Measurements from ENCODE around the gene NTN4.

Gene NTN4

DNA sequence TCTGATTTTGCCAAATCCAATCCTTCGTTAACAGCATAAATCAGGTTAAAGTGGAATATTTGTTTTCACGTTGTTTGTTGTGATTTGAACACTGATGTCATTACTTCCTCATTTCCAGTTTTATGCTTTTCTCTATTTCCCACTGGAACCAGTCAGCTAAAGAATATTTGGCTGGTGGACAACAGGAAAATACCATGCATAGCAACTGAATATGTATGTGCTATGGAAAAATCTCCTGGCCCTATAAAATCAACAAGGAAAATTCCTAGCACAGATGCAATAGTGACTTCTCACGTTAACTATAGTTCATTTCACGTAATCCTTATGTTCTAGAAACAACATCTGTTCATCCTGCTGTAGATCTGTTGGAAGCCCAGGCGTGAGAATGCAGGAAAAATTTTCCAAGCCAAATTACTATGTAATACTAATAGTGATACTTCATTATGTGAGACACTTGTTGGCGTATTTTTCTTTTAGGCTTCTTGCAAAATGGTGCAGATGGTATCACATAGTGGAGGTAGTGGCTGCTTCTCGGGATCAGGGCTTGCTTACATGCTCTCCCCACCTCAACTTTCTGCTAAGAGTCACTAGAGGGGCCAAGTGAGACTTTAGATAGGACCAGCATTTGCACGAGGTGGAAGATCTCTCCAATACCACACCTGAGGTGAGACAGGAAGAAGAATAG is 153.0 kb downstream of the NTN4 start:
- WGBS, 2 experiments (ENCODE audit: insufficient coverage in 2 of 2), result 71 to 100% methylated on average over 1 to 2 of the region's 8 CpGs
- Histone ChIP-seq H3K27ac (ENCODE audit: low read depth, low read length, severe bottlenecking) (no peak overlapping the region), H3K9me3 (ENCODE audit: control insufficient read depth, low read length) (no peaks in the 10 kb centered on the region), H3K4me1 (ENCODE audit: control insufficient read depth, insufficient read depth, low read length, poor library complexity, severe bottlenecking) (no peaks in the 10 kb centered on the region), H3K36me3 (ENCODE audit: control insufficient read depth, insufficient read depth, low read length) (no peaks in the 10 kb centered on the region), H3K4me3 (ENCODE audit: extremely low read depth, insufficient read depth, low read length, poor library complexity, severe bottlenecking) (no peak overlapping the region)

DNA sequence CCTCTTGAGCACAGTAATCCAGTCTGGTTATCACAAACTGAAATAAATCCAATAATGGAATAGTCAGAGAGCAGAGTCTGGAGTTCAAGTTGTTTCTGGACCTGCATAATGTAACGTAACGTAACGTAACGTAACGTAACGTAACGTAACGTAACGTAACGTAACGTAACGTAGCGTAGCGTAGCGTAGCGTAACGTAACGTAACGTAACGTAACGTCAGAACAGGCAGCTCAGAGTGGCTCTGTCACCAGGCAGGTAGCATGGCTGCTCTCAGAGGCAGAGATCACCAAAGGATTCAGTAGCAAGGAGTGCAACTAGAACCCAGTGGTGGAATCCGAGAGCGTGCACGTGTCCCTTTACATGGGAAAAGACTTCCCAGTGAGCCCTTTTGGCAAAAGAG is 153.6 kb downstream of the NTN4 start:
- Histone ChIP-seq H3K4me1 (ENCODE audit: control insufficient read depth, insufficient read depth, low read length, poor library complexity, severe bottlenecking) (no peaks in the 10 kb centered on the region), H3K9me3 (ENCODE audit: control insufficient read depth, low read length) (no peaks in the 10 kb centered on the region), H3K4me3 (ENCODE audit: extremely low read depth, insufficient read depth, low read length, poor library complexity, severe bottlenecking) (no peak overlapping the region), H3K36me3 (ENCODE audit: control insufficient read depth, insufficient read depth, low read length) (no peaks in the 10 kb centered on the region), H3K27ac (ENCODE audit: low read depth, low read length, severe bottlenecking) (no peak overlapping the region)
- WGBS, 2 experiments (ENCODE audit: insufficient coverage in 2 of 2), result 94 to 96% methylated on average over 22 to 24 of the region's 24 CpGs

DNA sequence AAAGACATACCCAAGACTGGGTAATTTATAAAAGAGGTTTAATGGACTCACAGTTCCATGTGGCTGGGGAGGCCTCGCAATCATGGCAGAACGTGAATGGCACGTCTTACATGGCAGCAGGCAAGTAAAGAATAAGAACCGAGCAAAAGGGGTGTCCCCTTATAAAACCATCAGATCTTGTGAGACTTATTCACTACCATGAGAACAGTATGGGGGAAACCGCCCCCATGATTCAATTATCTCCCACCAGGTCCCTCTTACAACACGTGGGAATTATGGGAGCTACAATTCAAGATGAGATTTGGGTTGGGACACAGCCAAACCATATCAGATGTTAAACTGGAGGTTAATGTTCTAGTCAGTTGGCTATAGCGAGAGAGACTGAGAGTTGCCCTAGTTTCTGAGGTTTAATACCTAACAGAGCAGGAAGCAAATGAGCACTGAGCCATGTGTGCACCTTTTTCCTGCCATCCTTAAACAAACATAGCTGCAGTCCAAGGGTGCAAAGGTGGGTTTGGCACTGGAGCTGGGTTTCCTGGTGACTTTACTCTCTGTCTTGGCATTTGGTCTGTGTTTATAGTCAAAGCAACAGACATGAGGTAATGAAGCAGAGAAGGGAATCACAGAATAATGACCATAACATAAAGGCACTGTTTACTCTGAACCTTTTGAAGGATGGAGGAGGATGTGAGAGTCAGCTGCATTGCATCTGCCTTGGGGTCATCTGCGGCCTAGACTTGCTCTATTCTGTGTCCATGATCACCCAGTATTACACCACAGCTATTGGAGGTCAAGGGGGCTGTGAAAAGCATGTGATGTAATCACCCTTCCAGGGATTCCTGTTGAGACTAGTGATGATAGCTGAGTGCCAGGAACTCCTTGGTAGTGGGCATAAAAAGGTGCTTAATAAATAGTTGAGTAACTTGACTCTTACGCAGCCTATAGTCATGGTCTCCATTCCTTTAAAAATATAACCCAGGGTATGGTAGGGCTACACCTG is 155.6 kb downstream of the NTN4 start:
- Histone ChIP-seq H3K9me3 (ENCODE audit: control insufficient read depth, low read length) (no peaks in the 10 kb centered on the region), H3K27ac (ENCODE audit: low read depth, low read length, severe bottlenecking) (no peak overlapping the region), H3K4me3 (ENCODE audit: extremely low read depth, insufficient read depth, low read length, poor library complexity, severe bottlenecking) (no peak overlapping the region), H3K36me3 (ENCODE audit: control insufficient read depth, insufficient read depth, low read length) (no peaks in the 10 kb centered on the region), H3K4me1 (ENCODE audit: control insufficient read depth, insufficient read depth, low read length, poor library complexity, severe bottlenecking) (no peaks in the 10 kb centered on the region)
- 71 to 98% methylated on average over 4 to 6 of the region's 9 CpGs for WGBS, 2 experiments (ENCODE audit: insufficient coverage in 2 of 2)

DNA sequence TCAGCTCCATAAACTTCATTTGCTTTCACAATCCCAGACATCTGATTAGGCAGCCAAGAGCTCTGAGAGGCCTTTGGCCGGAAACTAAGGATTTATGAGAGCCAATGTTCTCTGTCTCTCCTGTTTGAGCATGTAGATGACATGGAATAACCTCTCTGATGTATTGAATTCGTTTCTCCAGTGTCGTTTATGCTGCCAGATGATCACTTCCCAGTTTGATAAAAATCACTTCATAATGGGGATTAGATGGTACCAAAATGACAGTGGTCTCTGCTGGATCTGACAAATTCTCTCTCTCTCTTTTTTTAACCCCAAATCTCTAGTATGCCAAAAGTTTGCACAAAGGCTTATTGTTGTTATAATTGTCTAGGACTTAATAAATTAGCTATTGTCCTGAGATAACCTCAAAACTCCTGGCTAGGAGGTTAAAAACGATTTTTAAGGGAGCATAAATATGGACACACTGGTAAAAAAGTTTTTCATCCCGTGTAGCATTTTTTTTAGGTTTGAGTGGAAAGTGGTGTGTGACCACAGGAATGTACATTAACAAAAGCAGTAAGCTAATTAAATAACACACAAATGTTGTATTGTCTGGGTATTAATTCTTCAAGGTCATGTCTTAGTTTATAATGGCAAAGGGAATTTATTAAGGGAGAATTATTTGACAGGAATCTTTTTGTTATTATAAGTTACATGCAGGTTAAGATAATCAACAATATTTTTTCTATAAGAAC is 156.7 kb downstream of the NTN4 start:
- no peak overlapping the region for H3K27ac ChIP-seq (ENCODE audit: low read depth, low read length, severe bottlenecking)
- WGBS, 2 experiments (ENCODE audit: insufficient coverage in 2 of 2), result 81% methylated on average over 4 of the region's 5 CpGs; no CpG with 5 or more reads in 1 of the 2 experiments
- no peaks in the 10 kb centered on the region for H3K36me3 ChIP-seq (ENCODE audit: control insufficient read depth, insufficient read depth, low read length)
- no peaks in the 10 kb centered on the region for H3K4me1 ChIP-seq (ENCODE audit: control insufficient read depth, insufficient read depth, low read length, poor library complexity, severe bottlenecking)
- no peaks in the 10 kb centered on the region for H3K9me3 ChIP-seq (ENCODE audit: control insufficient read depth, low read length)
- H3K4me3 ChIP-seq (ENCODE audit: extremely low read depth, insufficient read depth, low read length, poor library complexity, severe bottlenecking), result no peak overlapping the region

DNA sequence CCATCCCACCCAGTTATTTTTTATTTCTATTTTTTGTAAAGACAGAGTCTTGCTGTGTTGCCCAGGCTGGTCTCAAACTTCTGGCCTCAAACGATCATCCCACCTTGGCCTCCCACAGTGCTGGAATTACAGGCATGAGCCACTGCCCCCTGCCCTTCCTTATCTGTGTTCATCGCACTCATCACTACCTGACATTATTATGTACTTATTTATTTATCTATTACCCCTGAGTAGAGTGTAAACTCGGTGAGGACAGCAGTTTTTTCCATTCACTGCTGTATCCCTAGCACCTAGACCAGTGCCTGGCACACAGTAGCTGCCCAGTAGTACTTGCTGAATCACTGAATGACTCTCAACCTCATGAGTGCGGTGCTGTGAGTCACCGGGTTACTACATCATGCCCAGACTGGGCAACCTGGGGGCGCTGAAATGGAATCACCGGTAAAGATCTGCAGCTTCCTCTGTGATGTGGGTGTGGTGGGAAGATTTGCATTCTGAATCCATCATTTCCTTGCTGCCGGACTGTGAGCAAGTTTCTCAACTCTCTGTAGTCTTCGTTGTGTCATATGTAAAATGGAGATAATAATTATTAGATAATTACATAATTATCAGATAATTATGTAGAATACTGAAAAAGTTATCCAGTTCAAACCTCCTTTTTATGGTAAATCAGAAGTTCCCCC is 157.4 kb downstream of the NTN4 start:
- Histone ChIP-seq H3K36me3 (ENCODE audit: control insufficient read depth, insufficient read depth, low read length) (no peaks in the 10 kb centered on the region), H3K9me3 (ENCODE audit: control insufficient read depth, low read length) (no peaks in the 10 kb centered on the region), H3K27ac (ENCODE audit: low read depth, low read length, severe bottlenecking) (no peak overlapping the region), H3K4me3 (ENCODE audit: extremely low read depth, insufficient read depth, low read length, poor library complexity, severe bottlenecking) (no peak overlapping the region), H3K4me1 (ENCODE audit: control insufficient read depth, insufficient read depth, low read length, poor library complexity, severe bottlenecking) (no peaks in the 10 kb centered on the region)
- whole genome bisulfite sequencing, 2 experiments (ENCODE audit: insufficient coverage in 2 of 2), result 65 to 93% methylated on average over 2 to 4 of the region's 9 CpGs

DNA sequence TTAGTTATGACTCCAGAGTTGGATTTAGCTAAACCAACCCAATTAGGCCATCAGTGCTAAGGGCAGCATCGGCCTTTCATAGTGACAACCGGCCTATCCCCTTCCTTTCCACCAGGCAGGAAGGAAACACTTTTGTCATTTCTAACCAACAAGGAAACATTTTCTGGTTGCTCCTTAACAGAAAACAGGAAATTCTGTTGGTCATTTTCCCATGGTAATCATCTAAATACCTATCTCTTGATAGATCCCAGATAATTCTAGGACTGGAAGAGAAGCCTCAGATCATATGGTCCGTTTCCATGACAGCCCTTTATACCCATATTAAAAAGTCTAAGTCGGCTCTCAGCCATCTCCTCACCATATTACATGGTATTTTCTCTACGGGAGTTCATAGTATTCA is 160.1 kb downstream of the NTN4 start:
- H3K27ac ChIP-seq (ENCODE audit: low read depth, low read length, severe bottlenecking), result no peak overlapping the region
- H3K36me3 ChIP-seq (ENCODE audit: control insufficient read depth, insufficient read depth, low read length), result no peaks in the 10 kb centered on the region
- WGBS, 2 experiments (ENCODE audit: insufficient coverage in 2 of 2), result 88 to 96% methylated on average over 3 to 4 of the region's 5 CpGs
- H3K4me1 ChIP-seq (ENCODE audit: control insufficient read depth, insufficient read depth, low read length, poor library complexity, severe bottlenecking), result no peaks in the 10 kb centered on the region
- no peak overlapping the region for H3K4me3 ChIP-seq (ENCODE audit: extremely low read depth, insufficient read depth, low read length, poor library complexity, severe bottlenecking)
- no peaks in the 10 kb centered on the region for H3K9me3 ChIP-seq (ENCODE audit: control insufficient read depth, low read length)

DNA sequence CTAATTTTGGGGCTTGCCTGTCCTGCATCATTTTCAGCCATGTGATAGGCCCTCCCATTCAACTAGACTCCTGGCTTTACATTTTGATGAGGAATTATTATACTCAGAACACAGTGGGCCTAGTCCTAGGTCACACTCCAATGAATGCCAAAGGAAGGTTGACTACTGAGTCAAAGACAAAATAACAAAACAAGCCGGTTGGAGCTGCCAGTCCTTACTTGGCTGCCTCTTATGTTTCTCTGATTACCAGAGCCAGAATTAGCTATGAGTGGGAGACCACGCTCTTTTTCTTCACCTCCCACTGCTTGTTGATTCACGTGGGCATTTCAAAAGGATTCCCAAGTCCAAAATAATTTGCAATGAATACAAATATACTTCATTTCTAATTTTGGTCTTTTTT is 161.2 kb downstream of the NTN4 start:
- H3K27ac ChIP-seq (ENCODE audit: low read depth, low read length, severe bottlenecking), result no peak overlapping the region
- H3K4me3 ChIP-seq (ENCODE audit: extremely low read depth, insufficient read depth, low read length, poor library complexity, severe bottlenecking), result no peak overlapping the region
- no peaks in the 10 kb centered on the region for H3K4me1 ChIP-seq (ENCODE audit: control insufficient read depth, insufficient read depth, low read length, poor library complexity, severe bottlenecking)
- H3K9me3 ChIP-seq (ENCODE audit: control insufficient read depth, low read length), result no peaks in the 10 kb centered on the region
- H3K36me3 ChIP-seq (ENCODE audit: control insufficient read depth, insufficient read depth, low read length), result no peaks in the 10 kb centered on the region
- WGBS, 2 experiments (ENCODE audit: insufficient coverage in 2 of 2), result 40 to 51% methylated on average over 1 to 3 of the region's 3 CpGs

DNA sequence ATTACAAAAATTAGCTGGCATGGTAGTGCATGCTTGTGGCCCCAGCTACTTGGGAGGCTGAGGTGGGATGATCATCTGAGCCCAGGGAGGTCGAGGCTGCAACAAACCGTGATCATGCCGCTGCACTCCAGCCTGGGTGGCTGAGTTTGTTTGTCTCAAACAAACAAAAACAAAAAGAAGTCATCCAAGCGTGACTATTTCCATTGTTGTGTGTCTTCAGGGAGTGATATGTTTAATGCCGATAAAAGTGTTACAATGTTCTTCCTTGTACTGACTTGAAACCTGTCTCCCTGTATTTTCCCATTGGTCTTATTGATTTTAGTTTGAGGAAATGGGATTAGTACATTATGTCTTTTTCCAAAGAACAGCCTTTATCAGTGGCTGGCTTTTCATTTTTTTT is 163.7 kb downstream of the NTN4 start:
- Histone ChIP-seq H3K4me3 (ENCODE audit: extremely low read depth, insufficient read depth, low read length, poor library complexity, severe bottlenecking) (no peak overlapping the region), H3K27ac (ENCODE audit: low read depth, low read length, severe bottlenecking) (no peak overlapping the region), H3K4me1 (ENCODE audit: control insufficient read depth, insufficient read depth, low read length, poor library complexity, severe bottlenecking) (no peaks in the 10 kb centered on the region), H3K36me3 (ENCODE audit: control insufficient read depth, insufficient read depth, low read length) (no peaks in the 10 kb centered on the region), H3K9me3 (ENCODE audit: control insufficient read depth, low read length) (no peaks in the 10 kb centered on the region)
- 80 to 100% methylated on average over 1 to 5 of the region's 5 CpGs for WGBS, 2 experiments (ENCODE audit: insufficient coverage in 2 of 2)

DNA sequence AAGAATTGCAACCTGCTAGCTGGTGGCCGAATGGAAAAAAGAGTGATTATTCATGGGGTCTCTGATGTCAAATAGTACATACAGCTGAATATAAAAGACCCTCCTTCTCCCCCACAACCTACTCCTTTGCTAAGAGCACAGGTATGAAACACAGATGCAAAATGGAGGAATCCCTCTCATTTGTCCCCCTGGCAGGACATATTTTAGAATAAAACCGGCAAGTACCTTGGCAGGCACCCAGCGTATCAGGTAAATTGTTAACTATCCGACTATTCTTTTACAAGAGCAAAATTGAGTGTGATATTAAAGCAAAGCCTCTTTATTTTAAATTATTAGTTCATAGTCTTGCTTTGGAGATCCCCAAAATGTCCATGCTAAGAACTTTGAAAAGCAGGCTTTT is 165.6 kb downstream of the NTN4 start:
- Histone ChIP-seq H3K36me3 (ENCODE audit: control insufficient read depth, insufficient read depth, low read length) (no peaks in the 10 kb centered on the region), H3K9me3 (ENCODE audit: control insufficient read depth, low read length) (no peaks in the 10 kb centered on the region), H3K4me1 (ENCODE audit: control insufficient read depth, insufficient read depth, low read length, poor library complexity, severe bottlenecking) (no peaks in the 10 kb centered on the region), H3K27ac (ENCODE audit: low read depth, low read length, severe bottlenecking) (no peak overlapping the region), H3K4me3 (ENCODE audit: extremely low read depth, insufficient read depth, low read length, poor library complexity, severe bottlenecking) (no peak overlapping the region)
- 95% methylated on average over 3 of the region's 4 CpGs; no CpG with 5 or more reads in 1 of the 2 experiments for WGBS, 2 experiments (ENCODE audit: insufficient coverage in 2 of 2)

DNA sequence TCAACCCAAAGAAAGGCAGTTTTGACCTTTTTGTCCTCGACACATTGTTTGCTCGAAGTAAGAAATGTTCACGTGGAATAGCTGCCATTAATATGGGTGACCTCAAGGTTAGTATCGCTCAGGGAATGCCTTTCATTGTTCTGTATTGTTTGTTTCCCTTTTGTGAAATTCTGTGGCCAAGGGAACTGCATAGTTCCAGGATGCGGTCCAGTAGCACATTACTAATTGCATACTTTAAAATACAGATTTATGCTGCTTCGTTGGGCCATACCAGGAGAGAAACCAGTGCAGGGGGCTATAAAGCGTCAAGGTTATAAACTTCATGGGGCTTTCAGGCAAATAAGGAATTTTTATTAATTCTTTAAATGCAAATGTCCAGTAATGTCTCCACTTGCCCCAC is 166.0 kb downstream of the NTN4 start:
- no peaks in the 10 kb centered on the region for H3K36me3 ChIP-seq (ENCODE audit: control insufficient read depth, insufficient read depth, low read length)
- H3K4me1 ChIP-seq (ENCODE audit: control insufficient read depth, insufficient read depth, low read length, poor library complexity, severe bottlenecking), result no peaks in the 10 kb centered on the region
- H3K9me3 ChIP-seq (ENCODE audit: control insufficient read depth, low read length), result no peaks in the 10 kb centered on the region
- no peak overlapping the region for H3K4me3 ChIP-seq (ENCODE audit: extremely low read depth, insufficient read depth, low read length, poor library complexity, severe bottlenecking)
- WGBS, 2 experiments (ENCODE audit: insufficient coverage in 2 of 2), result 83 to 89% methylated on average over 4 to 5 of the region's 7 CpGs
- no peak overlapping the region for H3K27ac ChIP-seq (ENCODE audit: low read depth, low read length, severe bottlenecking)
